Activated gamma-delta T cell treated with anti-CD3 and anti-CD28 coated beads, Interleukin-2, amount 50 U/mL, for 16 hours (primary cell): ENCODE measurements around the gene PKNOX2.

ENCODE experiments used
- DNase-seq: peaks from one replicate; pipeline ENCODE4 v3.0.0-alpha.2; 2020; ENCODE audit warnings: low read depth

The PKNOX2 gene

GRCh38 chr11:125262194-125262829 is 97.8 kb downstream of the PKNOX2 start:
- DNase-seq = no peak

- no peak for DNase-seq
Measured at GRCh38 chr11:125262830-125263218, 98.3 kb downstream of the PKNOX2 start.

- no peak for DNase-seq
Measured at GRCh38 chr11:125263268-125263790, 98.8 kb downstream of the PKNOX2 start.

GRCh38 chr11:125264100-125265022 is 99.8 kb downstream of the PKNOX2 start:
- no peak for DNase-seq

- DNase-seq = no peak
Measured at GRCh38 chr11:125267548-125267947, 103.0 kb downstream of the PKNOX2 start.

GRCh38 chr11:125268611-125269010 is 104.1 kb downstream of the PKNOX2 start:
- DNase-seq = no peak

- DNase-seq = no peak
Measured at GRCh38 chr11:125270106-125270505, 105.6 kb downstream of the PKNOX2 start.

- no peak for DNase-seq
Measured at GRCh38 chr11:125270711-125271110, 106.2 kb downstream of the PKNOX2 start.

GRCh38 chr11:125271483-125272091 is 107.0 kb downstream of the PKNOX2 start:
- no peak for DNase-seq

- DNase-seq = no peak
Measured at GRCh38 chr11:125272092-125272491, 107.5 kb downstream of the PKNOX2 start.

- no peak for DNase-seq
Measured at GRCh38 chr11:125272821-125273220, 108.3 kb downstream of the PKNOX2 start.

- DNase-seq = no peak
Measured at GRCh38 chr11:125273519-125274000, 109.0 kb downstream of the PKNOX2 start.

- no peak for DNase-seq
Measured at GRCh38 chr11:125274309-125274708, 109.8 kb downstream of the PKNOX2 start.

- no peak for DNase-seq
Measured at GRCh38 chr11:125274774-125275173, 110.2 kb downstream of the PKNOX2 start.

GRCh38 chr11:125275905-125276618 is 111.5 kb downstream of the PKNOX2 start:
- DNase-seq = no peak

GRCh38 chr11:125276619-125276976 is 112.0 kb downstream of the PKNOX2 start:
- DNase-seq = no peak

GRCh38 chr11:125279676-125280418 is 115.3 kb downstream of the PKNOX2 start:
- DNase-seq = no peak

GRCh38 chr11:125280646-125281045 is 116.1 kb downstream of the PKNOX2 start:
- DNase-seq = no peak

GRCh38 chr11:125281831-125282595 is 117.5 kb downstream of the PKNOX2 start:
- DNase-seq = no peak

- no peak for DNase-seq
Measured at GRCh38 chr11:125282596-125282914, 118.0 kb downstream of the PKNOX2 start.
